GM12865 (cell line): ENCODE data around the gene PRLR.
A peak's percentile ranks its signal among the peaks of the same experiment; 100 is the strongest.

Source experiments
- DNase-seq: peaks from one replicate; pipeline ENCODE4 v3.0.0; 2010; ENCODE audit warnings: low read depth
- H3K4me3 ChIP-seq: 2 replicates; pipeline ENCODE4 v1.5.1; 2011; ENCODE audit warnings: mild to moderate bottlenecking, low read depth, low read length, control low read depth
- CTCF ChIP-seq: IDR thresholded peaks from 2 replicates; pipeline ENCODE4 v1.5.1; 2011; ENCODE audit warnings: low read length, control low read depth, low read depth, inconsistent platforms; ENCODE audit not compliant: insufficient read depth; ENCODE audit errors: missing control alignments

Gene PRLR

GRCh38 chr5:35212122-35212982 is 17.9 kb downstream of the PRLR start:
- H3K4me3 ChIP-seq, result no peak overlapping the region
- DNase-seq, result peak; percentile 42
- TF ChIP-seq CTCF, result no peak

GRCh38 chr5:35209862-35210261 is 20.4 kb downstream of the PRLR start:
- H3K4me3 ChIP-seq, result no peak overlapping the region
- no peak for TF ChIP-seq CTCF
- no peak for DNase-seq

GRCh38 chr5:35205606-35206005 is 24.7 kb downstream of the PRLR start:
- DNase-seq, result no peak

GRCh38 chr5:35205186-35205585 is 25.1 kb downstream of the PRLR start:
- TF ChIP-seq CTCF, result no peak
- H3K4me3 ChIP-seq, result no peak overlapping the region
- no peak for DNase-seq

More at GRCh38 chr5:35205606-35206005, 24.7 kb downstream of the PRLR start:
- no peak overlapping the region for H3K4me3 ChIP-seq
- TF ChIP-seq CTCF, result no peak

- no peak for TF ChIP-seq CTCF
- no peak for DNase-seq
- no peak overlapping the region for H3K4me3 ChIP-seq
Observed at GRCh38 chr5:35203403-35203802, 26.9 kb downstream of the PRLR start.

GRCh38 chr5:35202319-35203111 is 27.8 kb downstream of the PRLR start:
- no peak overlapping the region for H3K4me3 ChIP-seq
- DNase-seq, result peak; percentile 70

More at GRCh38 chr5:35202319-35203111, 27.8 kb downstream of the PRLR start:
- peak; percentile 55 for TF ChIP-seq CTCF
